PFSK-1 (cell line): Measurements from ENCODE around the gene PIP5KL1.

ENCODE experiments used
- FOXP2 ChIP-seq: optimal IDR thresholded peaks from 2 replicates; pipeline ENCODE3; 2011; ENCODE audit warnings: borderline replicate concordance, control low read depth, inconsistent platforms; ENCODE audit not compliant: insufficient read depth; ENCODE audit errors: extremely low read length, extremely low read depth
- POLR2AphosphoS5 ChIP-seq: IDR thresholded peaks from 2 replicates; pipeline ENCODE4 v1.6.1; 2012; ENCODE audit warnings: low read depth, mild to moderate bottlenecking, control low read depth, low read length, moderate library complexity
- SIN3A ChIP-seq: IDR thresholded peaks from 2 replicates; pipeline ENCODE4 v1.6.1; 2012; ENCODE audit warnings: mild to moderate bottlenecking, low read length, moderate library complexity, borderline replicate concordance; ENCODE audit not compliant: insufficient read depth
- TAF1 ChIP-seq: IDR thresholded peaks from 2 replicates; pipeline ENCODE4 v1.6.1; 2012; ENCODE audit warnings: low read length, control low read depth, borderline replicate concordance; ENCODE audit not compliant: insufficient read depth
- TF ChIP-seq, protein P1 (sequence below), 2 experiments: IDR thresholded peaks; 2 replicates each; pipeline versions ENCODE4 v1.6.1 to v1.8.0; 2011 to 2012; ENCODE audit warnings: low read depth in 2 of 2, low read length in 2 of 2, control low read depth in 1 of 2, inconsistent platforms in 1 of 2, mild to moderate bottlenecking in 1 of 2, moderate library complexity in 1 of 2; ENCODE audit not compliant: insufficient read depth in 1 of 2

DNA sequence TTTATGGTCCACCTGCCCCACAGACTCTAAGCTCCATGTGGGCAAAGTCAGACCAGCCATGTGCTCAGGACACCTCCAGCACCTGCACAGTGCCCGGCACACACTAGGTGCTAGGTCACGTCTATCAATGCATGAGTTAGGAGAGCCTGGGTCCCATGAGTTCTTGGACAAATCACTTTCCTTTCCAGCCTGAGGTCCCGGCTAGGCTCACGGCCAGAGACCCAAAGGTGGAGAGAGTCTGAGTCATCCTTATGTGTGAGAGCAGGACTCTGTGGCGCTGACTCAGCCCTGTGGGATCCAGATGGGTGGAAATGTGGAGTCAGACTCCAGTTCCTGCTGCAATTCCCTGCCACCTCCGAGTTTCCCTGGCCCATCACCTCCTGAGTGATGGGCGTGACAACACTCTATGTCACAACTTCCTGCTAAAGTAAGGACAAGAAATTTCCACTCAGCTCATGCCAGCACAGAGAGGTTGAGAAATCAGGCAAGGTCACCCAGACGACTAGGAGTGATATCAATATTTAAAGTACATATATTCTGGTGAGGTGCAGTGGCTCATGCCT, 11.2 kb downstream of the PIP5KL1 start:
- TF ChIP-seq TAF1 (no peak), POLR2AphosphoS5 (no peak), SIN3A (no peak), FOXP2 (no peak)
- TF ChIP-seq, protein P1, sequence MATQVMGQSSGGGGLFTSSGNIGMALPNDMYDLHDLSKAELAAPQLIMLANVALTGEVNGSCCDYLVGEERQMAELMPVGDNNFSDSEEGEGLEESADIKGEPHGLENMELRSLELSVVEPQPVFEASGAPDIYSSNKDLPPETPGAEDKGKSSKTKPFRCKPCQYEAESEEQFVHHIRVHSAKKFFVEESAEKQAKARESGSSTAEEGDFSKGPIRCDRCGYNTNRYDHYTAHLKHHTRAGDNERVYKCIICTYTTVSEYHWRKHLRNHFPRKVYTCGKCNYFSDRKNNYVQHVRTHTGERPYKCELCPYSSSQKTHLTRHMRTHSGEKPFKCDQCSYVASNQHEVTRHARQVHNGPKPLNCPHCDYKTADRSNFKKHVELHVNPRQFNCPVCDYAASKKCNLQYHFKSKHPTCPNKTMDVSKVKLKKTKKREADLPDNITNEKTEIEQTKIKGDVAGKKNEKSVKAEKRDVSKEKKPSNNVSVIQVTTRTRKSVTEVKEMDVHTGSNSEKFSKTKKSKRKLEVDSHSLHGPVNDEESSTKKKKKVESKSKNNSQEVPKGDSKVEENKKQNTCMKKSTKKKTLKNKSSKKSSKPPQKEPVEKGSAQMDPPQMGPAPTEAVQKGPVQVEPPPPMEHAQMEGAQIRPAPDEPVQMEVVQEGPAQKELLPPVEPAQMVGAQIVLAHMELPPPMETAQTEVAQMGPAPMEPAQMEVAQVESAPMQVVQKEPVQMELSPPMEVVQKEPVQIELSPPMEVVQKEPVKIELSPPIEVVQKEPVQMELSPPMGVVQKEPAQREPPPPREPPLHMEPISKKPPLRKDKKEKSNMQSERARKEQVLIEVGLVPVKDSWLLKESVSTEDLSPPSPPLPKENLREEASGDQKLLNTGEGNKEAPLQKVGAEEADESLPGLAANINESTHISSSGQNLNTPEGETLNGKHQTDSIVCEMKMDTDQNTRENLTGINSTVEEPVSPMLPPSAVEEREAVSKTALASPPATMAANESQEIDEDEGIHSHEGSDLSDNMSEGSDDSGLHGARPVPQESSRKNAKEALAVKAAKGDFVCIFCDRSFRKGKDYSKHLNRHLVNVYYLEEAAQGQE (IDR thresholded peaks at IDR 0.05; ENCODE audit: insufficient read depth in 1 of 2, low read depth in 2 of 2, low read length in 2 of 2), result no peak
